GM18526 (cell line): ENCODE results near the gene LYL1.

ENCODE experiments used
- POLR2A ChIP-seq: IDR thresholded peaks from 3 replicates; pipeline ENCODE4 v1.6.1; 2011; ENCODE audit not compliant: insufficient read length; ENCODE audit errors: extremely low read depth

LYL1 gene

GRCh38 chr19:13101590-13102415 lies 855 bp downstream of the LYL1 start:
- TF ChIP-seq POLR2A = no peak

DNA sequence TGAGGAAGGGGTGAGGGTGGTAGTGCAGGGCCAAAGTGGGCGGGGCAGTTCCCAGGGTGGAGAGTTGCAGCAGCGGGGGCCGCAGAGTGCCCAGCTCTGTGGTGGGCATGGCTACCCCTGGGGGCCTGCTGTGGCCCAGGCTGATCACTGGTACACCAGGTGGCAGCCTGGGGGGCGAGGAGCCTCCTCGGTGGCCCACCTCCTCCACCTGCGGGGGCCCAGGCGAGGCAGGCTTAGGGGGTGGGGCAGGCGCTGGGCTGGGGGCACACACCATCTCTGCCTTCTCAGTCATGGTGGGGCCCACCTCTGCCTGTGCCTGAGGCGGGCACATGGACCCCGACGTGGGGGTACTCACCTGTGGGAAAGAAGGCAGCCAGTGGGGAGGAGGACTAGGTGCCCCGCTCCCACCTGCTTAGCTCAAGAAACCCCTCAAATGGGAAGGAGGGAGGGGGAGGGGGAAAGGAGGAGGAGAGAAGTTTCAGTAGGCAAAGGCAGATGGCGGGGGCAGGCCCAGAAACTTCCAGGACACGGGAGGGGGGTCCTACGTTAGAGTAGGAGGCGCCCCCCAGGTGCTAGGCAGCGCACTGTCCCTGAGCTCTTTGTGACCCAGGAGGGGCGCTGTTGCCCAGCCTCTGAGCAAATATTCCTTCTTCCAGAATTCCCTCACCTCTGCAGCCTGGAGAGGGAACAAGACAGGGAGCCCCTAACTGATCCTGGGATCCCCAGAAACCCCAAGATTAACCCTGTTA lies 1.6 kb downstream of the LYL1 start:
- TF ChIP-seq POLR2A = no peak

DNA sequence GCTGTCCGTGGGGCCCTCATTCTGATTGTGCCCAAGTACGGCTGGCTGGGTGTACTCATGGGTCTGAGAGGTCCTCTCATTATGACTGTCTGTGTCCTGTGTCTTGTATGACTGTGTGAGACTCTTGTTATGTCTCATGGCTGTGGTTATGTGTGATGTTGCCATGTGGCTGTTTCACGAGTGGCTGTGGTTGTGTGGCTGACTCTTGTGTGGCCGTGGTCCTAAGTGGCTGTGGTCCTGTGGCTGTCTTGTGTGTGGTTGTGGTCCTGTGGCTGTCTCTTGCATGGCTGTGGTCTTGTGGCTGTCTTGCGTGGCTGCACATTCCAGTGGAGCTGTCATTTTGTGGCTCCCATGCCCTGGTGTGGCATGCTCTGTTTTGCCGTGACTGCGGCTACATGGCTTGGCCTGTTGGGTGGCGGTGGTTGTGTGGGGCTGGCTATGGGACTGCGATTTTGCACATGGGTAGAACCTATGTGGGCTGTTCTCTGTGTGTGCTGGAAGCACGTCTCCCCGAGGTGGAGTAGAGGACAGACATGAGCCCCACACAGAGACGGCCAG lies 2.5 kb downstream of the LYL1 start:
- no peak for TF ChIP-seq POLR2A

GRCh38 chr19:13099073-13099999 lies 3.3 kb downstream of the LYL1 start:
- peak; percentile 36 for TF ChIP-seq POLR2A

GRCh38 chr19:13098277-13099072 lies 4.2 kb downstream of the LYL1 start:
- TF ChIP-seq POLR2A = no peak

- TF ChIP-seq POLR2A = no peak
Observed at GRCh38 chr19:13097463-13098258, 5.0 kb downstream of the LYL1 start.

- TF ChIP-seq POLR2A = no peak
Observed at GRCh38 chr19:13097033-13097462, 5.6 kb downstream of the LYL1 start.

DNA sequence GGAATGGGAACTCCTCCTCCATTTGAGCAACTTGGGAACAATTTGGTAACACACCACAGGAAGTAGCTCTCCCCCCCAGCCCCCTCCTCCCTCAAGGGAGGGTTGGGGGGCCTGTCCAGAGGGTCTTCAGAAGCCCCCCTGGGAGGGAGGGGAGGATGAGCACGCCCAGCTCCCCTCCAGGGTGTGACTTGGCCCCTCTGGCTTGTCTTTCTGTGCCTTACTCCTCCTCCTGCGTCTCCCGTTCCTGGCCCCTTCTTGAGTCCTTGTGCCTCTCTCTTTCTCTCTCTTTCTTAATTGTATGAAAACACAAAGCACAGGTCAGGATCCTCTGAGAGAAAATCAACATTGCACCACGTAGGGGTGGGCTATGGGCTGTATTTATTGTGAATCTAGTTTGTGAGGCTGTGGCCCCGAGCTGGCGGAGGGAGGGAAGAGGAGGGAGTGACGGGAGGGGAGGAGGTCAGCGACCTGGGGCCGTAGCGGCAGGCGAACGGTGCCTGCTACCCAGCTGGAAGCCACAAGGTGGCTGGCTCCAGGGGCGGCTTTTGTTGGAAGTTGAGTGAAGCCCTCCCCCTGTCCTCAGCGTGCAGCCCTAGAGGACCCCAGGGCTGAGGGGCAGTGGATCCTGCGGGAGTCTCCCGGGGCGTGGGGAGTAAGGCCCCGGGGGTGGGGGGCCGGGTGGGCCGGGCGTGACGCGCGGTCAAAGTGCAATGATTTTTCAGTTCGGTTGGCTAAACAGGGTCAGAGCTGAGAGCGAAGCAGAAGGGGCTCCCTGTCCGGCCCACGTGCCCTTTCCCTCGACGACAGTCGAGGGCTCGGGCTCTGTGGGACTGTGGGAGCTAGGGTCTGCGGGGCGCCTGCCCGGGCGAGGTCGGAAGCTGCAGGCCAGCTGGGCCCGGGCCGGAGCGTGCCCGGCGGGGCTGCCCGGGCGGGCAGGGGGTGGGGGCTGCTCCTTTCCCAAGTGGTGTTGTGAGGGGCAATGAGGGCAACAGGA lies 6.4 kb downstream of the LYL1 start:
- no peak for TF ChIP-seq POLR2A

DNA sequence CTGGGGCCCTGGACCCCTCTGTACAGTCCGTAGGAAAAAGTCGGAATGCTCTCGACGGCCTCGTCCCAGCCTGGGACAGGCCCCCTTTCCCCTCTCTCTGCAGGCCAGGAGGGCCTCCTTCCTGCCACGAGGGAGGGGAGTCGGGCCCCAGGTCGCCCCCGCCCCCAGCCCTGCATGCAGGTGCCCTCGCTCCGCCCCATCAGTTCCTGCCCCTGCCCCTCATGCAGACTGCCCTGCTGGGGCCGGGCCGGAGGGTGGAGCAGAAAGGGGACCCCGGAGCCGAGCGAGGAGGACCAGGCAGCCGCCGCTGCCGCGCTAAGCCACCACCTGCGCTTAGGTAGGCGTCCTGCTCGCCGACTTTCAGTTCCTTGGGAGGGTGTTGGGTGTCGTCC lies 7.3 kb downstream of the LYL1 start:
- TF ChIP-seq POLR2A = no peak

DNA sequence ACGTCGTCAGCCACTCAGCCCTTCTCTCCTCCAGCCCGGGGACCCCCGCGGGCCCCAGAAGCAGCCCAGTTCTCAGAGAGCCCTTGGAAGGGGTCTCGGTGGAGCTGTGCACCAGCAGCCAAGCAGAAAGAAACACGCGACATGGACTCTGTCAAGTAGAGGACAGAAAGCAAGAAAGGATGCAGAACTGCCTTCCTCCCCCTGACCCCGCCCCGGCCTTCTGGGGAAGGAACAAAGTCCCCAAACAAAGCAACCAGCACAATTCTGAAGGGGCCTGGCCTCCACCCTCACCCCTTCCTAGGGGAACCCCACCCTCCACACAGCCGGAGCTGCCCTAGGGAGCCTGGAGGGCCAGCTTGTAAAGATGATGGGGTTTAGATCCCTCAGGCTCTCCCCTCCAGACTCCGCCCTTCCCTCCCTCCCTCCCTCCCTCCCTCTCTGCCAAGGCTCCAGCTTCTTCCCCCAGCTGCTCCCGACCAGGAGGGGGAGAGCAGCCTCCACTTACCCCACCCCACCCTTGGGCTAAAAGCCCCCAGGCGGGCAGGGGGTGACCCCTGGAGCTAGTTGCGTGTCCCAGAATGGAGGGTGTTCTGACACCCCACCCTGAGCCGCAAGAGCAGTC lies 7.8 kb downstream of the LYL1 start:
- TF ChIP-seq POLR2A = no peak

DNA sequence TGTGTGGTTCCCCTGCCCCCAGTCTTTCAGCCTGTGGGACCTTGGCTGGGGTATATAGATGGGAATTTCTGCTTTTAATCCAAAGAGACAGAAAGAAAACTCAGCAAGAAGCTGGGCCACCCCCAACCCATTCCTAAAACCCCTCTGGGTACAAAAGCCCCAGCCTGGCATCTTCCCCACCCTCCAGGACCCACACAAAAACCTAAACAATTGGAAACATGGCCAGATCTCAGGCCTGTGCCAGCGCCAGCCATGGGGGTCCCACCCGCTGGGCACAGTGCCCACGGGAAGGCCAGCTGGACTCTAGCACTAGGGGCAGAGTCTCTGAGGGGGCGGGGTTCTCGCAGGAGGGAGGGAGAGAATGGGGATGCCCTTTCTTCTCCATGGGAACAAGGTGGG lies 8.6 kb downstream of the LYL1 start:
- TF ChIP-seq POLR2A = no peak
